Kidney epithelial cell (primary cell): ENCODE measurements around the gene RRBP1. TPM values are rescaled to one million over a fixed set of nuclear protein-coding genes. Genes with fewer than 3 reads are reported as not detected.

Experiments
- DNase-seq: peaks from one replicate; pipeline ENCODE4 v3.0.0-alpha.2; 2010; ENCODE audit warnings: low read depth
- H3K27me3 ChIP-seq: 2 replicates; pipeline ENCODE4 v1.6.0; 2011; ENCODE audit warnings: low read length; ENCODE audit not compliant: control insufficient read depth, insufficient read depth
- H3K36me3 ChIP-seq: 2 replicates; pipeline ENCODE4 v1.5.1; 2011; ENCODE audit warnings: low read length; ENCODE audit not compliant: control insufficient read depth, insufficient read depth
- H3K4me3 ChIP-seq: 2 replicates; pipeline ENCODE4 v1.5.1; 2011; ENCODE audit warnings: low read depth, mild to moderate bottlenecking, control low read depth, low read length
- total RNA-seq: library from RNA; depleted of rRNA; stranded (reverse); fragments of >200 nt; gene quantifications from 2 replicates; pipeline ENCODE4 v1.2.3, GENCODE V29; 2015
- TF ChIP-seq, protein P1 (sequence below): IDR thresholded peaks from 2 replicates; pipeline ENCODE4 v1.5.1; 2011; ENCODE audit warnings: mild to moderate bottlenecking, moderate library complexity, low read length, control low read depth, inconsistent platforms; ENCODE audit not compliant: insufficient read depth, poor library complexity, severe bottlenecking

Gene RRBP1
- total RNA-seq, 1 donor from 2014 or later: 98.4 TPM

DNA sequence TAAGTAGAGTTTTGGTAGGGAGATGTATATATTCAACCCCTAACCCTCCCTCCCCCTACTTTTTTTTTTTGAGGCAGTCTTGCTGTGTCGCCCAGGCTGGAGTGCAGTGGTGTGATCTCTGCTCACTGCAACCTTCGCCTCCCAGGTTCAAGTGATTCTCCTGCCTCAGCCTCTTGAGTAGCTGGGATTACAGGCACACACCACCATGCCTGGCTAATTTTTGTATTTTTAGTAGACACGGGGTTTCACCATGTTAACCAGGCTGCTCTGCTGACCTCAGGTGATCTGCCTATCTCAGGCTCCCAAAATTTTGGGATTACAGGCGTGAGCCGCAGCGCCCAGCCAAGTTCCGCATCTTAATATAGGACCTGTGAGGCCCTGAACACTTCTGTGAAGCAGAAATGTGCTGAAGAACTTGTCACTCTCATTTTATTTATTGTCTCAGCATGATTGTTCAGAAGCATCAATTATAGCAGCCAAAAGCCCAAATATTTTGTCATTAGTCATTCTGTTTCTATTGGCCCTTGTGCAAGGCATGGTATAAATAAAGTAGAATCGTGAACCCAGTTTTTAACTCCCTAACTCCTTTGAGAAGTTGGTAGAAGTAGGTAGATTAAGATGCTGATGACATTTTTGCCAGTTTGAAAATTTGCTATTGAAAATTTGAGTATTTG is 92.7 kb downstream of the RRBP1 start:
- H3K36me3 ChIP-seq: no peaks in the 10 kb centered on the region
- H3K27me3 ChIP-seq: no peaks in the 10 kb centered on the region
- no peak overlapping the region for H3K4me3 ChIP-seq
- TF ChIP-seq, protein P1, sequence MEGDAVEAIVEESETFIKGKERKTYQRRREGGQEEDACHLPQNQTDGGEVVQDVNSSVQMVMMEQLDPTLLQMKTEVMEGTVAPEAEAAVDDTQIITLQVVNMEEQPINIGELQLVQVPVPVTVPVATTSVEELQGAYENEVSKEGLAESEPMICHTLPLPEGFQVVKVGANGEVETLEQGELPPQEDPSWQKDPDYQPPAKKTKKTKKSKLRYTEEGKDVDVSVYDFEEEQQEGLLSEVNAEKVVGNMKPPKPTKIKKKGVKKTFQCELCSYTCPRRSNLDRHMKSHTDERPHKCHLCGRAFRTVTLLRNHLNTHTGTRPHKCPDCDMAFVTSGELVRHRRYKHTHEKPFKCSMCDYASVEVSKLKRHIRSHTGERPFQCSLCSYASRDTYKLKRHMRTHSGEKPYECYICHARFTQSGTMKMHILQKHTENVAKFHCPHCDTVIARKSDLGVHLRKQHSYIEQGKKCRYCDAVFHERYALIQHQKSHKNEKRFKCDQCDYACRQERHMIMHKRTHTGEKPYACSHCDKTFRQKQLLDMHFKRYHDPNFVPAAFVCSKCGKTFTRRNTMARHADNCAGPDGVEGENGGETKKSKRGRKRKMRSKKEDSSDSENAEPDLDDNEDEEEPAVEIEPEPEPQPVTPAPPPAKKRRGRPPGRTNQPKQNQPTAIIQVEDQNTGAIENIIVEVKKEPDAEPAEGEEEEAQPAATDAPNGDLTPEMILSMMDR: no peak
- no peak for DNase-seq

DNA sequence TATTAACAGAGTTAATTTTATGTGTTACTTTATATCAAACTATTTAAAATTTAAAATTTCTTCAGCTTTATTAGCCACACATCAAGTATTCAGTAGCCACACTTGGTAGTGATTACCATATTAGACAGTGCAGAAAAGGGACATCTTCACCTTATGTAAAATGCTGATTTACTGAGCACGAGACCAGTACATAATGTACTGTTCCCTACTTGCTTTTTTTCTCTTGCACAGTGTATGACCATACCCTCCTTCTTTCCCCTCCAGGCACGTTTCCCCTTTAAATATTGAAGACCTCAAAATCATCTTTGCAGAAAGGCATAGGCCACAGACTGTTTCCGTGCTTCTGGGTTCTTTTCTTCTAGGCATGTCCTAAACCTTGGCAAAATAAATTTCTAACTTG is 94.2 kb downstream of the RRBP1 start:
- Histone ChIP-seq H3K36me3 (no peaks in the 10 kb centered on the region), H3K27me3 (no peaks in the 10 kb centered on the region)

DNA sequence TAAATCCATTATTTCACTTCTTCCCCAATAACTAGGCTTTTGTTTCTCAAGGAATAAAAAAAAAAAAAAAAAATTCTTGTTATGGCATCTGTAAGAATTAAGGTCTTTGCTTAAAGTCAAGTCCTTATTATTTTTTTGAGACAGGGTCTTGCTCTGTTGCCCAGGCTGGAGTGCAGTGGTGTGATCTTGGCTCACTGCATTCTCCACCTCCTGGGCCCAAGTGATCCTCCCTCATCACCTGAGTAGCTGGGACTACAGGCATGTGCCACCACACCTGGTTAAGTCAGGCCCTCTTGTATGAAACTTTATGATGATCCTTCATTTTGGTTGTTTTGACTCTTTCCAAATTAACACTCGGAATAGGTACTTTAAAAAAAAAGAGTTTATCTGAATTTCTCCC is 94.9 kb downstream of the RRBP1 start:
- Histone ChIP-seq H3K27me3 (no peaks in the 10 kb centered on the region), H3K4me3 (no peak overlapping the region), H3K36me3 (no peaks in the 10 kb centered on the region)
- DNase-seq: no peak
- TF ChIP-seq, protein P1: no peak

More for the DNA sequence above, 94.2 kb downstream of the RRBP1 start:
- DNase-seq: no peak
- H3K4me3 ChIP-seq: no peak overlapping the region
- TF ChIP-seq, protein P1: no peak

DNA sequence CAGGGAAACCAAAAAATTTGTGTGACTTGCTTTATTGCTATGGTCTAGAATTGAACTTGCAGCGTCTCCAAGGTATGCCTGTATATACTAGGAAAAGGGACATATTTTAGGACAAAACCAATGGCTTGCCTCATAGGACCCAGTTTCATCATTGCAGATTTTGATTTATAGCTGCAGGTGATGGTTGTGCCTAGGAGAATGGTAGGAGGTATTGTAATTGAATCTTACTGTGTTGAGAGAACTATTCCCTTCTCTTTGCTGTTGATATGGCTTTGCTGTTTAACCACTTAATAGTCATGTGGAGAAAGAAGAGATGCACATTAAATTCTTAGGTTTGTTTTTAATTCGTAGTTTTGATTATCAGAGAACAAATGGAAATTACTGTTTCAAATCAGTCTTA is 95.8 kb downstream of the RRBP1 start:
- Histone ChIP-seq H3K4me3 (no peak overlapping the region), H3K36me3 (no peaks in the 10 kb centered on the region), H3K27me3 (no peaks in the 10 kb centered on the region)
- TF ChIP-seq, protein P1: no peak
- DNase-seq: no peak

DNA sequence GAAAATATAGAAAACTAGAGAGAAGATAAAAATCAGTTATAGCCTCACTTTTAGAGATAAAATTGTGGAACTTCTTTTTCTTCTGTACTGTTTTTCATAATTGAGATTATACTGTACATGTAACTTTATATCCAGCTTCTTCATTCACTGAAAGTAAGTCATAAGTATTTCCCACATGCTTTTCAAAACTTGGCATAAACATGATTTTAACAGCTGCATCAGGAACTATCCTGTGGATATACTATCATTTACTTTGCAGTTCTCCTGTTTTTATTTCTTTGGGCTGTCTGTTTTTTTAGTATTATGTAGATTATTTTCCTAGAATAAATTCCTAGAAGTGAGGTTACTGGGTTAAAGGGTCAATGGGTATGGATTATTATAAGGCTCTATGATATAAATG is 97.4 kb downstream of the RRBP1 start:
- TF ChIP-seq, protein P1: no peak
- H3K27me3 ChIP-seq: no peaks in the 10 kb centered on the region
- H3K4me3 ChIP-seq: no peak overlapping the region
- DNase-seq: no peak
- no peaks in the 10 kb centered on the region for H3K36me3 ChIP-seq

DNA sequence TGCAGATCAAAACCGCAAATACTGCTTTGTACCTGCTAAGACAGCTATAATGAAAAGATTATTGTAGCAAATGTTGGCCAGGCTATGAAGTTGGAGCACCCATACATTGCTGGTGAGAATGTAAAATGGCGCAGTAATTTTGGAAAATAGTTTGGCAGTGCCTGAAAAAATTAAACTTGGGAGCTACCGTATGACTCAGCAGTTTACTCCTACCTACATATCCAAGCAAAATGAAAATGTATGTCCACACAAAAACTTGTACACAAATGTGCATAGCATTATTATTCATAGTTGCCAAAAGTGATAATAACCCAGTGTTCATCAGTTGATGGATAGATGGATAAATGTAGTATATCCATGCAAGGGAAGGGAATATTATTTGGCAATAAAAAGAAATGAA is 98.9 kb downstream of the RRBP1 start:
- H3K36me3 ChIP-seq: no peaks in the 10 kb centered on the region
- TF ChIP-seq, protein P1: no peak
- no peak for DNase-seq

More for the DNA sequence above, 98.9 kb downstream of the RRBP1 start:
- H3K4me3 ChIP-seq: no peak overlapping the region
- H3K27me3 ChIP-seq: no peaks in the 10 kb centered on the region
